HL-60 (cell line): ENCODE results near the gene PIP5K1B.

ENCODE experiments used
- DNase-seq, 2 experiments: peaks; one replicate each; pipeline ENCODE4 v3.0.0-alpha.2; 2010 to 2020; ENCODE audit warnings: low read depth in 1 of 2, low spot score in 1 of 2
- H3K27ac ChIP-seq: fragments of 250-450 bp; sonication (Bioruptor Pico); replicated peaks from 2 replicates; pipeline ENCODE4 v1.5.1; 2020; ENCODE audit warnings: mild to moderate bottlenecking, moderate library complexity
- H3K27me3 ChIP-seq: fragments of 250-450 bp; sonication (Bioruptor Pico); 2 replicates; pipeline ENCODE4 v1.5.1; 2021; ENCODE audit warnings: mild to moderate bottlenecking, moderate library complexity; ENCODE audit not compliant: insufficient read depth, poor library complexity, severe bottlenecking
- H3K4me3 ChIP-seq: replicated peaks from 2 replicates; pipeline ENCODE4 v1.5.1; 2011; ENCODE audit warnings: mild to moderate bottlenecking, control low read depth, low read length; ENCODE audit not compliant: insufficient read depth
- GABPA ChIP-seq: IDR thresholded peaks from 2 replicates; pipeline ENCODE4 v1.6.1; 2012; ENCODE audit warnings: low read depth
- POLR2AphosphoS5 ChIP-seq: IDR thresholded peaks from 2 replicates; pipeline ENCODE4 v1.6.1; 2012; ENCODE audit warnings: low read depth
- SPI1 ChIP-seq: IDR thresholded peaks from 2 replicates; pipeline ENCODE4 v1.6.1; 2012; ENCODE audit warnings: low read depth, mild to moderate bottlenecking, borderline replicate concordance
- TF ChIP-seq, protein P1 (sequence below): IDR thresholded peaks from one replicate; pipeline ENCODE4 v1.5.1; 2011; ENCODE audit warnings: low read length, control low read depth, inconsistent platforms; ENCODE audit not compliant: insufficient read depth
- TF ChIP-seq, protein P2 (sequence below): IDR thresholded peaks from 2 replicates; pipeline ENCODE4 v1.6.1; 2012; ENCODE audit warnings: low read depth; ENCODE audit not compliant: insufficient replicate concordance

Gene PIP5K1B

GRCh38 chr9:68728731-68729130, 23.7 kb downstream of the PIP5K1B start:
- H3K27ac ChIP-seq: no peak overlapping the region
- H3K27me3 ChIP-seq: no peaks in the 10 kb centered on the region
- no peak overlapping the region for H3K4me3 ChIP-seq
- no peak for TF ChIP-seq POLR2AphosphoS5
- no peak for TF ChIP-seq GABPA
- TF ChIP-seq, protein P1, sequence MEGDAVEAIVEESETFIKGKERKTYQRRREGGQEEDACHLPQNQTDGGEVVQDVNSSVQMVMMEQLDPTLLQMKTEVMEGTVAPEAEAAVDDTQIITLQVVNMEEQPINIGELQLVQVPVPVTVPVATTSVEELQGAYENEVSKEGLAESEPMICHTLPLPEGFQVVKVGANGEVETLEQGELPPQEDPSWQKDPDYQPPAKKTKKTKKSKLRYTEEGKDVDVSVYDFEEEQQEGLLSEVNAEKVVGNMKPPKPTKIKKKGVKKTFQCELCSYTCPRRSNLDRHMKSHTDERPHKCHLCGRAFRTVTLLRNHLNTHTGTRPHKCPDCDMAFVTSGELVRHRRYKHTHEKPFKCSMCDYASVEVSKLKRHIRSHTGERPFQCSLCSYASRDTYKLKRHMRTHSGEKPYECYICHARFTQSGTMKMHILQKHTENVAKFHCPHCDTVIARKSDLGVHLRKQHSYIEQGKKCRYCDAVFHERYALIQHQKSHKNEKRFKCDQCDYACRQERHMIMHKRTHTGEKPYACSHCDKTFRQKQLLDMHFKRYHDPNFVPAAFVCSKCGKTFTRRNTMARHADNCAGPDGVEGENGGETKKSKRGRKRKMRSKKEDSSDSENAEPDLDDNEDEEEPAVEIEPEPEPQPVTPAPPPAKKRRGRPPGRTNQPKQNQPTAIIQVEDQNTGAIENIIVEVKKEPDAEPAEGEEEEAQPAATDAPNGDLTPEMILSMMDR: no peak
- TF ChIP-seq, protein P2, sequence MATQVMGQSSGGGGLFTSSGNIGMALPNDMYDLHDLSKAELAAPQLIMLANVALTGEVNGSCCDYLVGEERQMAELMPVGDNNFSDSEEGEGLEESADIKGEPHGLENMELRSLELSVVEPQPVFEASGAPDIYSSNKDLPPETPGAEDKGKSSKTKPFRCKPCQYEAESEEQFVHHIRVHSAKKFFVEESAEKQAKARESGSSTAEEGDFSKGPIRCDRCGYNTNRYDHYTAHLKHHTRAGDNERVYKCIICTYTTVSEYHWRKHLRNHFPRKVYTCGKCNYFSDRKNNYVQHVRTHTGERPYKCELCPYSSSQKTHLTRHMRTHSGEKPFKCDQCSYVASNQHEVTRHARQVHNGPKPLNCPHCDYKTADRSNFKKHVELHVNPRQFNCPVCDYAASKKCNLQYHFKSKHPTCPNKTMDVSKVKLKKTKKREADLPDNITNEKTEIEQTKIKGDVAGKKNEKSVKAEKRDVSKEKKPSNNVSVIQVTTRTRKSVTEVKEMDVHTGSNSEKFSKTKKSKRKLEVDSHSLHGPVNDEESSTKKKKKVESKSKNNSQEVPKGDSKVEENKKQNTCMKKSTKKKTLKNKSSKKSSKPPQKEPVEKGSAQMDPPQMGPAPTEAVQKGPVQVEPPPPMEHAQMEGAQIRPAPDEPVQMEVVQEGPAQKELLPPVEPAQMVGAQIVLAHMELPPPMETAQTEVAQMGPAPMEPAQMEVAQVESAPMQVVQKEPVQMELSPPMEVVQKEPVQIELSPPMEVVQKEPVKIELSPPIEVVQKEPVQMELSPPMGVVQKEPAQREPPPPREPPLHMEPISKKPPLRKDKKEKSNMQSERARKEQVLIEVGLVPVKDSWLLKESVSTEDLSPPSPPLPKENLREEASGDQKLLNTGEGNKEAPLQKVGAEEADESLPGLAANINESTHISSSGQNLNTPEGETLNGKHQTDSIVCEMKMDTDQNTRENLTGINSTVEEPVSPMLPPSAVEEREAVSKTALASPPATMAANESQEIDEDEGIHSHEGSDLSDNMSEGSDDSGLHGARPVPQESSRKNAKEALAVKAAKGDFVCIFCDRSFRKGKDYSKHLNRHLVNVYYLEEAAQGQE: no peak
- no peak for DNase-seq

GRCh38 chr9:68730570-68731235, 25.7 kb downstream of the PIP5K1B start:
- Histone ChIP-seq H3K27ac (no peak overlapping the region), H3K4me3 (no peak overlapping the region), H3K27me3 (no peaks in the 10 kb centered on the region)
- DNase-seq: no peak
- no peak for TF ChIP-seq POLR2AphosphoS5
- no peak for TF ChIP-seq SPI1
- TF ChIP-seq, protein P2: no peak
- no peak for TF ChIP-seq GABPA
- TF ChIP-seq, protein P1: no peak

DNA sequence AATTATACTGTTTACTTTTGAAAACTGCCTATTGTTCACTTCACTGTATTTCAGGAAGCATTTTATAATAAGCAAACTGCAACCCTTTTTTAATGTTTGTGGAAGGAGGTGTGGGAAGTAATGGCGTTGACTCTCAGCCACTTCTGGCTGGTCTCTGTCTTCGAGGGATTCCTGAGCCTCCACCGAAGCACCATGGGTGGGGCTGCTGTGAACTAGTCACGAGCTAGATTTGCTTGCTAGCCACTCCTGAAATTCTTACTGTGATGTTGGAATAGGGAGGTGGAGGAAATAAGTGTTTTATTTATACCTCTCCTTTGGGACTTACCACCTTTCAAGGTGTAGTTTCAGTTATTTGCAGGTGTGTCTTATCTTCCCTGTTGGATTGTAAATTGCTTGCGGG, 26.8 kb downstream of the PIP5K1B start:
- TF ChIP-seq, protein P1: no peak
- no peak for TF ChIP-seq POLR2AphosphoS5
- Histone ChIP-seq H3K27me3 (no peaks in the 10 kb centered on the region), H3K4me3 (no peak overlapping the region), H3K27ac (no peak overlapping the region)
- DNase-seq: no peak

DNA sequence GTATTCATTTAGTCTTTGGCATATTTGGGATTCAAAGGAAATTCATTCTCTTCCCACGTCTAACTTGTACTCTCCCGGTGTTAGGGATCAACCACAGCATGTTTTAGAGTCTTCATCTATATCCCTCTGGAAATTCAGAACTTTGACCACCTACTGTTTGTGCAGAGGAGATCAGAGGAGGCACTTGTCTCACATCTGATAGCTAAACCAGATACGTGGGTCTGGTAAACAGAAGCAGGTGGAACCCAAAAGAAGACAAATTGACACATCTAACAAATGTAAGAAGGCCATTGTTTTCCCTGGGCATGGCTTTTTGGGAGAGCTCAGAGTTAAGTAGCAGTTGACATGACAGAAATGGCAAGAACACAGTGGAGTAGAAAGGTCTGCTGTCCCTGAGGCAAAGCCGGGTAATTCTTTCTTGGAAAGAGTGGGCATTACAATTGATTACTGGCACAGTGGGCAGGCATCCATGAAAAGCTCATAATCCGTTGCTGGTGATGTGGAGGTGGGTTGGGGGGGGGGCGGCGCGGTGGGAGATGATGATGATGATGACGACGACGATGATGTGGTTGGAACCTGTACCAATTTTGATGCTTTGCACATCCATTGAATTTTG, 27.5 kb downstream of the PIP5K1B start:
- no peak overlapping the region for H3K27ac ChIP-seq
- DNase-seq: no peak
- H3K27me3 ChIP-seq: no peaks in the 10 kb centered on the region
- no peak overlapping the region for H3K4me3 ChIP-seq
- TF ChIP-seq, protein P2: no peak
- TF ChIP-seq, protein P1: no peak
- no peak for TF ChIP-seq SPI1
